ENCODE measurements around the gene TFAP2C.
"Not testable (repeated sequence)": the region's sequence is repeated elsewhere in the genome, so short reads cannot be mapped to it uniquely, and the experiment has no call there.

Gene TFAP2C

GRCh38 chr20:56617489-56617888, 11.6 kb upstream of the TFAP2C start:
- DNase-seq: no peak

- no peak for DNase-seq
Measured at GRCh38 chr20:56621730-56622129, 7.4 kb upstream of the TFAP2C start.

GRCh38 chr20:56623930-56624329, 5.2 kb upstream of the TFAP2C start:
- not testable (repeated sequence) for DNase-seq

- DNase-seq: no peak
Measured at GRCh38 chr20:56624786-56625681, 4.1 kb upstream of the TFAP2C start.

GRCh38 chr20:56625837-56626236, 3.3 kb upstream of the TFAP2C start:
- DNase-seq: no peak

- peak; percentile 61 for DNase-seq
Measured at GRCh38 chr20:56626367-56627121, 2.6 kb upstream of the TFAP2C start.

GRCh38 chr20:56627122-56628014, 1.7 kb upstream of the TFAP2C start:
- no peak for DNase-seq

- DNase-seq: peak; percentile 43
Measured at GRCh38 chr20:56628015-56628872, 862 bp upstream of the TFAP2C start.

GRCh38 chr20:56629464-56630085, 469 bp downstream of the TFAP2C start:
- DNase-seq: peak; percentile 38

- peak; percentile 89 for DNase-seq
Measured at GRCh38 chr20:56630086-56630493, 984 bp downstream of the TFAP2C start.

GRCh38 chr20:56630506-56631317, 1.6 kb downstream of the TFAP2C start:
- DNase-seq: peak; percentile 67

- DNase-seq: peak; percentile 23
Measured at GRCh38 chr20:56631318-56631989, 2.3 kb downstream of the TFAP2C start.

- no peak for DNase-seq
Measured at GRCh38 chr20:56631990-56632327, 2.9 kb downstream of the TFAP2C start.

- no peak for DNase-seq
Measured at GRCh38 chr20:56634307-56634706, 5.2 kb downstream of the TFAP2C start.

GRCh38 chr20:56634735-56635385, 5.8 kb downstream of the TFAP2C start:
- DNase-seq: no peak

- DNase-seq: peak; percentile 91
Measured at GRCh38 chr20:56636716-56637115, 7.6 kb downstream of the TFAP2C start.

GRCh38 chr20:56637576-56637975, 8.5 kb downstream of the TFAP2C start:
- no peak for DNase-seq

GRCh38 chr20:56646599-56646998, 17.5 kb downstream of the TFAP2C start:
- DNase-seq: no peak

- DNase-seq: no peak
Measured at GRCh38 chr20:56653211-56653610, 24.1 kb downstream of the TFAP2C start.

- no peak for DNase-seq
Measured at GRCh38 chr20:56656632-56657031, 27.5 kb downstream of the TFAP2C start.

All from EL (cell line).